ENCODE data around the gene BTC. TPM values are rescaled to one million over a fixed set of nuclear protein-coding genes. Genes with fewer than 3 reads are reported as not detected.

The BTC gene
- total RNA-seq, 1 experiment from 2014 or later: not detected

DNA sequence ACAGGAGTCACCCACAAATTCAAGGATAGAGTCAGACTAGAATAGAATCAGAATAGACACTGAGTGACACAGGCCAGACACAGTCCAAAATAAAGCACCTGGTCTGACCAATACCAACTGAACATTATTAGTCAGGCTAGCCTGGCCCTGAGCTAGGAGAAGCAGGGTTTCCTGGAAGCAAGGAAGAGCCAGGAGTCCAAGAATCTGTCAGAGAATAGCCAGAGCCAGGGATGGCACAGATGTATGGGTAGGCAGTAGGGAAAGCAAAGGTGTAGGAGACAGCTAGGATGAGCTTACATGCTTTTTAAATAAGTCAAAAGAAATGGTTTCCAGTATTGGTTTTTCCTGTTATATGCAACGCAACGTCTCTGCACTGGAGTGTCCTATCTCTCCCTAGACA is 3.7 kb downstream of the BTC start:
- Histone ChIP-seq H3T11ph (ENCODE audit: low read length) (no peak overlapping the region), H3K23me2 (ENCODE audit: insufficient read length, low read depth, low read length, poor library complexity, severe bottlenecking) (peaks cover 9% of the 10 kb centered on the region), H3K18ac (ENCODE audit: insufficient read length, low read depth, low read length) (no peak overlapping the region), H2BK120ac (ENCODE audit: low read depth, low read length, poor library complexity, severe bottlenecking) (no peak overlapping the region), H2AK5ac (ENCODE audit: insufficient read length, low read length) (no peak overlapping the region), H3K4me1 (ENCODE audit: insufficient read depth, low read length) (peaks cover 6% of the 10 kb centered on the region; the same call in 1 of the 2 replicates), H3K14ac (ENCODE audit: insufficient read depth, low read length) (no peak overlapping the region), H2BK20ac (ENCODE audit: low read depth, low read length, poor library complexity, severe bottlenecking) (no peak overlapping the region), H4K5ac (ENCODE audit: insufficient read length, low read depth, low read length) (no peak overlapping the region), H3K9ac (ENCODE audit: extremely low read depth, insufficient read length, low read length) (no peak overlapping the region), H2BK5ac (ENCODE audit: insufficient read length, low read length) (no peak overlapping the region), H3K27me3 (ENCODE audit: insufficient read depth, low read length) (no peaks in the 10 kb centered on the region; the same call in 1 of the 2 replicates), H2BK15ac (ENCODE audit: low read depth, low read length) (no peak overlapping the region), H2BK12ac (ENCODE audit: insufficient read length, low read depth, low read length) (no peak overlapping the region), H3K4ac (ENCODE audit: low read depth, low read length) (no peak overlapping the region), H3K79me2 (ENCODE audit: insufficient read depth, low read length) (no peaks in the 10 kb centered on the region), H3K9me3 (ENCODE audit: control insufficient read depth, low read depth, low read length) (no peaks in the 10 kb centered on the region), H3K56ac (ENCODE audit: insufficient read length, low read depth, low read length) (no peak overlapping the region), H3K23ac (ENCODE audit: insufficient read length, low read depth, low read length) (no peak overlapping the region), H3K4me2 (ENCODE audit: insufficient read depth, insufficient read length, low read length) (no peak overlapping the region), H4K91ac (ENCODE audit: insufficient read length, low read depth, low read length) (no peak overlapping the region), H3K27ac (ENCODE audit: insufficient read length, low read depth, low read length) (no peak overlapping the region), H4K8ac (replicated peaks; ENCODE audit: insufficient read length, low read depth, low read length) (no peak overlapping the region), H3K79me1 (ENCODE audit: insufficient read depth, low read depth, low read length, poor library complexity, severe bottlenecking) (no peaks in the 10 kb centered on the region), H2AFZ (ENCODE audit: low read length) (no peak overlapping the region), H4K20me1 (ENCODE audit: control insufficient read depth, insufficient read depth, insufficient read length) (no peaks in the 10 kb centered on the region)
- H3K27me3 Mint-ChIP-seq (ENCODE audit: low read depth): peaks cover 40% of the 10 kb centered on the region
- no peaks in the 10 kb centered on the region for H3K9me3 Mint-ChIP-seq
- TF ChIP-seq, protein P1, sequence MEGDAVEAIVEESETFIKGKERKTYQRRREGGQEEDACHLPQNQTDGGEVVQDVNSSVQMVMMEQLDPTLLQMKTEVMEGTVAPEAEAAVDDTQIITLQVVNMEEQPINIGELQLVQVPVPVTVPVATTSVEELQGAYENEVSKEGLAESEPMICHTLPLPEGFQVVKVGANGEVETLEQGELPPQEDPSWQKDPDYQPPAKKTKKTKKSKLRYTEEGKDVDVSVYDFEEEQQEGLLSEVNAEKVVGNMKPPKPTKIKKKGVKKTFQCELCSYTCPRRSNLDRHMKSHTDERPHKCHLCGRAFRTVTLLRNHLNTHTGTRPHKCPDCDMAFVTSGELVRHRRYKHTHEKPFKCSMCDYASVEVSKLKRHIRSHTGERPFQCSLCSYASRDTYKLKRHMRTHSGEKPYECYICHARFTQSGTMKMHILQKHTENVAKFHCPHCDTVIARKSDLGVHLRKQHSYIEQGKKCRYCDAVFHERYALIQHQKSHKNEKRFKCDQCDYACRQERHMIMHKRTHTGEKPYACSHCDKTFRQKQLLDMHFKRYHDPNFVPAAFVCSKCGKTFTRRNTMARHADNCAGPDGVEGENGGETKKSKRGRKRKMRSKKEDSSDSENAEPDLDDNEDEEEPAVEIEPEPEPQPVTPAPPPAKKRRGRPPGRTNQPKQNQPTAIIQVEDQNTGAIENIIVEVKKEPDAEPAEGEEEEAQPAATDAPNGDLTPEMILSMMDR (conservative IDR thresholded peaks at IDR 0.05): no peak
- H3K4me1 Mint-ChIP-seq: peaks cover 13 to 17% of the 10 kb centered on the region in 2 experiments
- no peaks in the 10 kb centered on the region for H3K36me3 Mint-ChIP-seq (ENCODE audit: insufficient read depth in 1 of 3, low read depth in 3 of 3)
- H3K4me3 Mint-ChIP-seq: no peak overlapping the region
- H3K27ac Mint-ChIP-seq: no peak overlapping the region
- WGBS (ENCODE audit: extremely low coverage, insufficient read length, low lambda C conversion rate): no CpG with 5 or more reads among the region's 2 CpGs
- no peak for DNase-seq
